AG04450 (cell line): ENCODE data around the gene PSMD6. TPM values are rescaled to one million over a fixed set of nuclear protein-coding genes. Genes with fewer than 3 reads are reported as not detected.

ENCODE experiments used
- CTCF ChIA-PET: fragments of 300-600, 350-600 bp; formaldehyde crosslinking; extraction: SDS; loops from one replicate; lab custom pipeline; 2022; ENCODE audit warnings: antibody characterized with exemption, inconsistent platforms; lab: Charles Lee
- POLR2A ChIA-PET: fragments of 350-600 bp; formaldehyde crosslinking; extraction: SDS; loops from one replicate; lab custom pipeline; 2021; ENCODE audit warnings: antibody characterized with exemption, inconsistent platforms; lab: Yijun Ruan, JAX
- DNase-seq: peaks from one replicate; pipeline ENCODE4 v3.0.0-alpha.2; 2011; ENCODE audit warnings: low read depth, low spot score
- H3K27ac ChIP-seq: one replicate; pipeline ENCODE4 v1.5.1; 2012; ENCODE audit warnings: low read depth, low read length, control low read depth
- H3K27me3 ChIP-seq: one replicate; pipeline ENCODE4 v1.6.0; 2012; ENCODE audit warnings: low read length; ENCODE audit not compliant: control insufficient read depth, insufficient read depth
- H3K4me3 ChIP-seq: 2 replicates; pipeline ENCODE4 v1.5.1; 2011; ENCODE audit warnings: mild to moderate bottlenecking, low read depth, low read length, control low read depth
- H3K9me3 ChIP-seq: 2 replicates; pipeline ENCODE4 v1.5.1; 2012; ENCODE audit warnings: low read length; ENCODE audit not compliant: control insufficient read depth, insufficient read depth
- CTCF ChIP-seq: IDR thresholded peaks from 2 replicates; pipeline ENCODE4 v1.5.1; 2011; ENCODE audit warnings: low read depth, low read length, control low read depth, inconsistent platforms
- polyA plus RNA-seq: library from polyadenylated mRNA; depleted of rRNA; stranded (reverse); fragments of >200 nt; gene quantifications from 2 replicates; pipeline ENCODE4 v1.2.3, GENCODE V29; 2011

Gene PSMD6
- polyA plus RNA-seq, 1 experiment: 83.6 TPM

GRCh38 chr3:63986831-63987230, 36.5 kb downstream of the PSMD6 start:
- H3K27ac ChIP-seq: no peak overlapping the region
- ChIA-PET POLR2A (no interaction called here), CTCF (interaction anchor here (0.7 to 1.2 kb wide), 2 partner anchors 12 to 22 kb away, joined by 3 to 4 read pairs; no protein-coding TSS in a partner anchor)
- no peaks in the 10 kb centered on the region for H3K9me3 ChIP-seq
- TF ChIP-seq CTCF: no peak
- no peak overlapping the region for H3K4me3 ChIP-seq
- H3K27me3 ChIP-seq: no peaks in the 10 kb centered on the region
- DNase-seq: no peak

GRCh38 chr3:63986146-63986545, 37.1 kb downstream of the PSMD6 start:
- POLR2A ChIA-PET: no interaction called here

GRCh38 chr3:63984391-63984790, 38.9 kb downstream of the PSMD6 start:
- no peak for TF ChIP-seq CTCF
- ChIA-PET POLR2A (interaction anchor here (0.6 kb wide), 1 partner anchor 112 kb away, joined by 4 read pairs; no protein-coding TSS in a partner anchor), CTCF (interaction anchor here (1.3 to 3.7 kb wide), 3 partner anchors 9 to 634 kb away, joined by 4 to 37 read pairs (median 6); no protein-coding TSS in a partner anchor)
- Histone ChIP-seq H3K4me3 (no peak overlapping the region), H3K9me3 (no peaks in the 10 kb centered on the region), H3K27ac (no peak overlapping the region), H3K27me3 (no peaks in the 10 kb centered on the region)
- DNase-seq: no peak

More at GRCh38 chr3:63986146-63986545, 37.1 kb downstream of the PSMD6 start:
- Histone ChIP-seq H3K9me3 (no peaks in the 10 kb centered on the region), H3K4me3 (no peak overlapping the region), H3K27me3 (no peaks in the 10 kb centered on the region), H3K27ac (no peak overlapping the region)
- TF ChIP-seq CTCF: no peak
- CTCF ChIA-PET: interaction anchor here (0.7 to 1.2 kb wide), 2 partner anchors 11 to 23 kb away, joined by 3 to 4 read pairs; no protein-coding TSS in a partner anchor
- no peak for DNase-seq

- Histone ChIP-seq H3K27me3 (no peaks in the 10 kb centered on the region), H3K27ac (no peak overlapping the region), H3K9me3 (no peaks in the 10 kb centered on the region), H3K4me3 (no peak overlapping the region)
- ChIA-PET POLR2A (no interaction called here), CTCF (interaction anchor here (3.7 to 8.9 kb wide), 2 partner anchors 11 kb away, joined by 37 to 67 read pairs; no protein-coding TSS in a partner anchor)
- DNase-seq: no peak
- TF ChIP-seq CTCF: no peak
These were observed 41.3 kb downstream of the PSMD6 start for GRCh38 chr3:63981980-63982379.

GRCh38 chr3:63980830-63981498, 42.3 kb downstream of the PSMD6 start:
- Histone ChIP-seq H3K9me3 (no peaks in the 10 kb centered on the region), H3K27ac (no peak overlapping the region), H3K4me3 (no peak overlapping the region), H3K27me3 (no peaks in the 10 kb centered on the region)
- ChIA-PET POLR2A (no interaction called here), CTCF (interaction anchor here (8.9 kb wide), 1 partner anchor 12 kb away, joined by 67 read pairs; no protein-coding TSS in a partner anchor)
- no peak for DNase-seq
- no peak for TF ChIP-seq CTCF
